ENCODE measurements around the gene SPINK9. TPM values are rescaled to one million over a fixed set of nuclear protein-coding genes. Genes with fewer than 3 reads are reported as not detected.

Gene SPINK9
- total RNA-seq, 4 donors from 2014 or later = not detected

GRCh38 chr5:148342371-148343045 lies 7.1 kb downstream of the SPINK9 start:
- TF ChIP-seq POLR2AphosphoS5 (IDR thresholded peaks at IDR 0.05) (no peak), EP300 (IDR thresholded peaks at IDR 0.05; ENCODE audit: low read depth) (no peak), POLR2A (IDR thresholded peaks at IDR 0.05) (no peak), CTCF (IDR thresholded peaks at IDR 0.05) (no peak)
- 89 to 91% methylated on average over 2 of the region's 2 CpGs for WGBS, 2 donors (ENCODE audit: low coverage in 1 of 2)
- Histone ChIP-seq H3K4me3 (no peak overlapping the region), H3K36me3 (no peaks in the 10 kb centered on the region), H3K4me1 (peaks cover 0 to 11% (median 4%) of the 10 kb centered on the region in 4 donors), H3K9me3 (no peaks in the 10 kb centered on the region), H3K27me3 (no peaks in the 10 kb centered on the region), H3K27ac (peak overlapping the region in 2 of 4 donors; percentile 48 to 54)
- DNase-seq = no peak
- in situ Hi-C loops (cut with MboI; ENCODE audit: low pct_ligation_motif_present in 1 of 4, low pct_unique_long_range_greater_than_20kb in 1 of 4, low sequenced_read_pairs in 3 of 4) = no loop called here
- intact Hi-C loops (cut with DNase I; ENCODE audit: low total_unique reads) = no loop called here

- TF ChIP-seq POLR2A (IDR thresholded peaks at IDR 0.05) (no peak), POLR2AphosphoS5 (IDR thresholded peaks at IDR 0.05) (no peak), EP300 (IDR thresholded peaks at IDR 0.05; ENCODE audit: low read depth) (no peak), CTCF (IDR thresholded peaks at IDR 0.05) (no peak)
- peak overlapping the region in 3 of 4 donors; percentile 15 to 54 (median 48) for H3K27ac ChIP-seq
- WGBS, 2 donors (ENCODE audit: low coverage in 1 of 2) = 53 to 63% methylated on average over 2 of the region's 2 CpGs
- H3K36me3 ChIP-seq = no peaks in the 10 kb centered on the region
- no peaks in the 10 kb centered on the region for H3K9me3 ChIP-seq
- H3K4me1 ChIP-seq = peaks cover 0 to 11% (median 4%) of the 10 kb centered on the region in 4 donors
- no peak overlapping the region for H3K4me3 ChIP-seq
- no peaks in the 10 kb centered on the region for H3K27me3 ChIP-seq
- intact Hi-C loops (cut with DNase I; ENCODE audit: low total_unique reads) = no loop called here
- peak; percentile 63 for DNase-seq
- in situ Hi-C loops (cut with MboI; ENCODE audit: low pct_ligation_motif_present in 1 of 4, low pct_unique_long_range_greater_than_20kb in 1 of 4, low sequenced_read_pairs in 3 of 4) = no loop called here
Observed at GRCh38 chr5:148343046-148343407, 7.7 kb downstream of the SPINK9 start.

GRCh38 chr5:148343603-148344487 lies 8.5 kb downstream of the SPINK9 start:
- in situ Hi-C loops (cut with MboI; ENCODE audit: low pct_ligation_motif_present in 1 of 4, low pct_unique_long_range_greater_than_20kb in 1 of 4, low sequenced_read_pairs in 3 of 4) (no loop called here), intact Hi-C loops (cut with DNase I; ENCODE audit: low total_unique reads) (no loop called here)
- H3K4me1 ChIP-seq = peaks cover 0 to 11% (median 4%) of the 10 kb centered on the region in 4 donors
- TF ChIP-seq POLR2AphosphoS5 (IDR thresholded peaks at IDR 0.05) = no peak
- TF ChIP-seq CTCF (IDR thresholded peaks at IDR 0.05) = no peak
- no peak for TF ChIP-seq EP300 (IDR thresholded peaks at IDR 0.05; ENCODE audit: low read depth)
- no peak for TF ChIP-seq POLR2A (IDR thresholded peaks at IDR 0.05)
- 74 to 76% methylated on average over 7 of the region's 7 CpGs for WGBS, 2 donors (ENCODE audit: low coverage in 1 of 2)
- H3K4me3 ChIP-seq = no peak overlapping the region
- H3K9me3 ChIP-seq = no peaks in the 10 kb centered on the region
- no peak for DNase-seq
- no peaks in the 10 kb centered on the region for H3K36me3 ChIP-seq
- H3K27ac ChIP-seq = peak overlapping the region in 3 of 4 donors; percentile 15 to 54 (median 48)
- H3K27me3 ChIP-seq = no peaks in the 10 kb centered on the region

- Histone ChIP-seq H3K27me3 (no peaks in the 10 kb centered on the region), H3K9me3 (no peaks in the 10 kb centered on the region), H3K4me3 (no peak overlapping the region), H3K4me1 (peaks cover 0 to 11% (median 4%) of the 10 kb centered on the region in 4 donors), H3K27ac (no peak overlapping the region), H3K36me3 (no peaks in the 10 kb centered on the region)
- intact Hi-C loops (cut with DNase I; ENCODE audit: low total_unique reads) = no loop called here
- 75 to 79% methylated on average over 1 of the region's 1 CpG for WGBS, 2 donors (ENCODE audit: low coverage in 1 of 2)
- TF ChIP-seq POLR2AphosphoS5 (IDR thresholded peaks at IDR 0.05) = no peak
- TF ChIP-seq POLR2A (IDR thresholded peaks at IDR 0.05) = no peak
- no peak for TF ChIP-seq CTCF (IDR thresholded peaks at IDR 0.05)
- DNase-seq = no peak
- in situ Hi-C loops (cut with MboI; ENCODE audit: low pct_ligation_motif_present in 1 of 4, low pct_unique_long_range_greater_than_20kb in 1 of 4, low sequenced_read_pairs in 3 of 4) = no loop called here
Observed at GRCh38 chr5:148347706-148348105, 12.3 kb downstream of the SPINK9 start.

Data from transverse colon (tissue), 4 donors.